HFFc6 (cell line): ENCODE data around the gene ADORA1. TPM values are rescaled to one million over a fixed set of nuclear protein-coding genes. Genes with fewer than 3 reads are reported as not detected.

Experiments used
- DNase-seq: peaks from one replicate; pipeline ENCODE4 v3.0.0-alpha.2; 2018
- H3K27ac Mint-ChIP-seq: 2 replicates; pipeline ENCODE4 v1.8.0; 2020; ENCODE audit warnings: mild to moderate bottlenecking, mixed read lengths
- H3K27me3 Mint-ChIP-seq: 2 replicates; pipeline ENCODE4 v1.8.0; 2021; ENCODE audit warnings: mild to moderate bottlenecking, moderate library complexity, mixed read lengths; ENCODE audit not compliant: insufficient read depth
- H3K36me3 Mint-ChIP-seq: 2 replicates; pipeline ENCODE4 v1.8.0; 2021; ENCODE audit warnings: low read depth, mixed read lengths
- H3K4me1 Mint-ChIP-seq: 2 replicates; pipeline ENCODE4 v1.8.0; 2020; ENCODE audit warnings: low read depth, mixed read lengths
- H3K4me3 Mint-ChIP-seq: 2 replicates; pipeline ENCODE4 v1.8.0; 2020; ENCODE audit warnings: mild to moderate bottlenecking, moderate library complexity, mixed read lengths
- H3K9me3 Mint-ChIP-seq: 2 replicates; pipeline ENCODE4 v1.8.0; 2020; ENCODE audit warnings: mild to moderate bottlenecking, mixed read lengths
- total RNA-seq, 6 experiments: library from RNA; stranded (reverse); fragmentation: NEBNext Ultra II Directional; extraction: Animal tissue kit (Norgen Biotek cat#: 25700); gene quantifications; 2 replicates in 1 of 6; 3 replicates in 5 of 6; pipeline ENCODE4 v1.2.3, GENCODE V29; 2021
- TF ChIP-seq, protein P1 (sequence below): fragments of 200-600 bp; sonication (generic); IDR thresholded peaks from 2 replicates; pipeline ENCODE4 v1.5.0; 2021; ENCODE audit warnings: antibody characterized with exemption, mild to moderate bottlenecking

ADORA1 gene
- total RNA-seq, 6 experiments from 2014 or later: 0.25 to 5.5 (median 0.53) TPM

DNA sequence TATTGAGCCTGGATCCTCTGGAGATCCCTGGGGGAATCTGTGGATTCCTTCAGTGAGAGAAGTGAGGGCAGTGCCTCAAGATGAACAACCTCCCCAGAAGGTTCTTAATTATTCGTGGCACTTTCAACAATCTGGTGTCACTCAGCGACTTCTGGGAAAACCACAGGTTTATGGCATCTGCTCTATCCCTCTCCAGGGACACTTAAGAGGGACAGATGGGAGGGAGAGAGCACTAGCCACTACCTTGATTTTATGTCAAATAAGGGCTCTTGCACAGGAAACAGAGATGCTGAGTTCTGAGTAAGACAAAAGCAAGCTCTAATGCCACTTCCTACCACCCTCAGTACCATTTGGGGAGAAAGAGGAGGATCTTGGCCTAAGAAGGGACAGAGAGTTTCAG, 80.2 kb downstream of the ADORA1 start:
- peaks cover 5% of the 10 kb centered on the region for H3K4me1 Mint-ChIP-seq
- no peak overlapping the region for H3K4me3 Mint-ChIP-seq
- DNase-seq: no peak
- H3K9me3 Mint-ChIP-seq: no peaks in the 10 kb centered on the region
- no peak overlapping the region for H3K27ac Mint-ChIP-seq
- TF ChIP-seq, protein P1, sequence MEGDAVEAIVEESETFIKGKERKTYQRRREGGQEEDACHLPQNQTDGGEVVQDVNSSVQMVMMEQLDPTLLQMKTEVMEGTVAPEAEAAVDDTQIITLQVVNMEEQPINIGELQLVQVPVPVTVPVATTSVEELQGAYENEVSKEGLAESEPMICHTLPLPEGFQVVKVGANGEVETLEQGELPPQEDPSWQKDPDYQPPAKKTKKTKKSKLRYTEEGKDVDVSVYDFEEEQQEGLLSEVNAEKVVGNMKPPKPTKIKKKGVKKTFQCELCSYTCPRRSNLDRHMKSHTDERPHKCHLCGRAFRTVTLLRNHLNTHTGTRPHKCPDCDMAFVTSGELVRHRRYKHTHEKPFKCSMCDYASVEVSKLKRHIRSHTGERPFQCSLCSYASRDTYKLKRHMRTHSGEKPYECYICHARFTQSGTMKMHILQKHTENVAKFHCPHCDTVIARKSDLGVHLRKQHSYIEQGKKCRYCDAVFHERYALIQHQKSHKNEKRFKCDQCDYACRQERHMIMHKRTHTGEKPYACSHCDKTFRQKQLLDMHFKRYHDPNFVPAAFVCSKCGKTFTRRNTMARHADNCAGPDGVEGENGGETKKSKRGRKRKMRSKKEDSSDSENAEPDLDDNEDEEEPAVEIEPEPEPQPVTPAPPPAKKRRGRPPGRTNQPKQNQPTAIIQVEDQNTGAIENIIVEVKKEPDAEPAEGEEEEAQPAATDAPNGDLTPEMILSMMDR: no peak
- peaks cover 3% of the 10 kb centered on the region for H3K27me3 Mint-ChIP-seq
- no peaks in the 10 kb centered on the region for H3K36me3 Mint-ChIP-seq

DNA sequence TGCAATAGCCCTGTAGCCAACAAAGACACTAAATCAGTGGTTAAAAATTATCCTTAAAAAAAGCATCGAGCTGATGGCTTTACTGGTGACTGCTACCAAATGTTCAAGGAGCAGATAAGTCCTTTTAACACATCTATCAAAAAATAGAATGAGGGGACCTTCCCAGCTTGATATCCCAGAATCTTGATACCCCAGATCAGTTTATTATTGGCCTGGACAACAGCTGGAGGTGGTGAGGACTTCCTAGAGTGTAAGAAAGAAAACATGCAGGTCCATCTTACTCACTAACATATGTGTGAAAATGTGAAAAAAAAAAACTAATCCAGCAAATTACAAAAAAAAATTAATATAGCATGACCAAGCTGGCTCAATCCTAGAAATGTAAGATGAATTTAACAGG, 80.7 kb downstream of the ADORA1 start:
- TF ChIP-seq, protein P1: no peak
- Mint-ChIP-seq H3K4me3 (no peak overlapping the region), H3K36me3 (no peaks in the 10 kb centered on the region), H3K9me3 (no peaks in the 10 kb centered on the region), H3K27me3 (peaks cover 8% of the 10 kb centered on the region), H3K4me1 (peaks cover under 1% of the 10 kb centered on the region), H3K27ac (no peak overlapping the region)
- no peak for DNase-seq

DNA sequence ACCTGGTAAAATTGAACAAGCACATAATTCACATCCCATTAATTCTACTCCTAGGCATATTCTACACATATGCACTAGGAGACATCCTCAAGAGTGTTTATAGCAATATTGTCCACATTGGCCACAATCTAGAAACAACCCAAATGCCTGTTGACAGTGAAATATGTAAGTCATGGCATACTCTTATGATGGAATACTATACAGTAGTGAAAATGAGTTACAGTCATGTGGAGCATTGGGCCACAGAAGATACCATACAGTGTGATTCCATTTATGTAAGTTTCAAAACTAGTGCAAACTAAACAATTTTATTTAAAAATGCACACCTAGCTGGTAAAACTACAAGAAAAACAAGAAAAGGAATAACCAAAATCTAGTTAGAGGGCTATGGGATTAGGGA, 82.8 kb downstream of the ADORA1 start:
- no peaks in the 10 kb centered on the region for H3K4me1 Mint-ChIP-seq
- TF ChIP-seq, protein P1: no peak
- H3K27ac Mint-ChIP-seq: no peak overlapping the region
- H3K4me3 Mint-ChIP-seq: no peak overlapping the region
- H3K36me3 Mint-ChIP-seq: no peaks in the 10 kb centered on the region
- no peaks in the 10 kb centered on the region for H3K9me3 Mint-ChIP-seq
- no peak for DNase-seq
- H3K27me3 Mint-ChIP-seq: peaks cover 12% of the 10 kb centered on the region

DNA sequence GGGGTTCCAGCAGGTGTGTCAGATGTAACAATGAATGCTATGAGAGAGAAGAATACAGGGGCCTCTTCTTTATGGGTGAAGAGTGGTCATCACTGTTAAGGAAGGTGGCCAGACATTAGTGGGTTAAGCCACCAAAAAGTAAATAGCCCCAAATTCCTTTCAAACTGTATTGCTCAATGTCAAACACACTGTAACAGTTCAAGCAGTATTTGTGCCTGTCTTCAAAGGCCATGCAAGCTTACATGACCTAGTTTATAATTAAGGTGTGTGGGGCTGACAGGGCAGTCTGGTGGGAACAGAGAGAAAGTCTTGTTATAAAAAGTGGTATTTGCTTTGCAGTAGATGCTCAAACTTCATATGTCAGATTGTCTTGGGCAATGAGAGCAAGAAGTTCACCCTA, 83.5 kb downstream of the ADORA1 start:
- no peaks in the 10 kb centered on the region for H3K9me3 Mint-ChIP-seq
- H3K27ac Mint-ChIP-seq: no peak overlapping the region

DNA sequence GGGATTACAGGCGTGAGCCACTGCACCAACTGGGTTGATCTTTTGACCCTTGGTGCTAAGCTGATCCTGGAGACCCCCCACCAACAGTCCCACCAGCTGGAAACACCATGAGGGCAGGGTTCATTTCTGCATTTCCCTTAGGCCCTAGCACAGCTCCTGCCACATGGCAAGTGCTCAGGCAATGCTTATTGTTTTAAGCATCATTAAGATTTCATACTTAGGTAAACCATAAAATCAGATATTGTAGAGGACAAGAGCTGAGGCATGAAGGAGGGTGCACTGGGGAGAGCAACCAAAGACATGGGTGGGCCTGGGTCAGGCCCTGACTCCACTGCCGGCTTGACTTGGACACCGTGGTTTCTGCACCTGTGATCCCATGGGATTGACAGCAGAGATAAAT, 84.3 kb downstream of the ADORA1 start:
- DNase-seq: no peak
- no peaks in the 10 kb centered on the region for H3K36me3 Mint-ChIP-seq
- H3K27me3 Mint-ChIP-seq: peaks cover 15% of the 10 kb centered on the region
- no peaks in the 10 kb centered on the region for H3K4me1 Mint-ChIP-seq
- TF ChIP-seq, protein P1: no peak
- no peak overlapping the region for H3K4me3 Mint-ChIP-seq
- no peaks in the 10 kb centered on the region for H3K9me3 Mint-ChIP-seq
- no peak overlapping the region for H3K27ac Mint-ChIP-seq

More for the DNA sequence above, 83.5 kb downstream of the ADORA1 start:
- no peak for DNase-seq
- Mint-ChIP-seq H3K4me3 (no peak overlapping the region), H3K27me3 (peaks cover 12% of the 10 kb centered on the region), H3K36me3 (no peaks in the 10 kb centered on the region), H3K4me1 (no peaks in the 10 kb centered on the region)
- TF ChIP-seq, protein P1: no peak

DNA sequence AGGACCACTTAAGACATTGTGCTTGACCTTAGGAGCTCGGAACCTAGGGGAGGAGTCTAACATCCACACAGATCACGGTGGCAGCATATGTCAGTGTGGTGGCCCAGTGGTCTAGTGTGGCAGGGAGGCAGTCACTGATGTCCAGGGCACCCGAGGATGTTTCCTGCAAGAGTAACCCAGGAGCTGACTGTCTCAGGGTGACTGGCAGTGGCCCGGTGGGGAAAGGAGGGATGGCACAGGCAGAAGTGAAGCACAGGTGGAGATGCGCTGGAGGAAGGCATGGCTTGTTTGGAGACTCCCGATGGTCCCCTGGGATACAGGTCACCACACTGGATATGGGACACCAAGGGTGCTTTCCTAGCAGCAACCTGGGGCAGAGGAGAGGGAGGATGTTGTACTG, 85.6 kb downstream of the ADORA1 start:
- no peak for DNase-seq
- H3K4me1 Mint-ChIP-seq: no peaks in the 10 kb centered on the region
- no peak overlapping the region for H3K4me3 Mint-ChIP-seq
- no peaks in the 10 kb centered on the region for H3K9me3 Mint-ChIP-seq
- H3K36me3 Mint-ChIP-seq: no peaks in the 10 kb centered on the region
- H3K27me3 Mint-ChIP-seq: peaks cover 15% of the 10 kb centered on the region
- TF ChIP-seq, protein P1: no peak
- no peak overlapping the region for H3K27ac Mint-ChIP-seq
